Central memory CD8-positive, alpha-beta T cell (primary cell): Measurements from ENCODE around the gene SMCHD1.
"Not testable (repeated sequence)": the region's sequence is repeated elsewhere in the genome, so short reads cannot be mapped to it uniquely, and the experiment has no call there.

Source experiments
- ATAC-seq: fragments of 150-1000 bp; cut with Tn5 transposase; replicated peaks from 2 replicates; pipeline ENCODE4 v1.10.0; 2022; ENCODE audit warnings: mild to moderate bottlenecking, moderate FRiP score, moderate number of reproducible peaks; ENCODE audit not compliant: poor library complexity, severe bottlenecking; ENCODE audit errors: extremely low read depth
- DNase-seq, 2 donors: peaks; one replicate each; pipeline ENCODE4 v3.0.0; 2021; ENCODE audit warnings: low spot score in 2 of 2
- H3K27ac Mint-ChIP-seq: one replicate; pipeline ENCODE4 v1.8.0; 2022; ENCODE audit warnings: low read depth, mild to moderate bottlenecking, moderate library complexity, mixed read lengths
- H3K27me3 Mint-ChIP-seq: one replicate; pipeline ENCODE4 v1.8.0; 2022; ENCODE audit warnings: mixed read lengths
- H3K36me3 Mint-ChIP-seq: one replicate; pipeline ENCODE4 v1.8.0; 2022; ENCODE audit warnings: mild to moderate bottlenecking, moderate library complexity, mixed read lengths; ENCODE audit not compliant: insufficient read depth
- H3K4me1 Mint-ChIP-seq: one replicate; pipeline ENCODE4 v1.8.0; 2022; ENCODE audit warnings: mixed read lengths
- H3K4me3 Mint-ChIP-seq: one replicate; pipeline ENCODE4 v1.8.0; 2022; ENCODE audit warnings: mild to moderate bottlenecking, moderate library complexity, mixed read lengths
- H3K9me3 Mint-ChIP-seq: one replicate; pipeline ENCODE4 v1.8.0; 2022; ENCODE audit warnings: mixed read lengths

SMCHD1 gene

DNA sequence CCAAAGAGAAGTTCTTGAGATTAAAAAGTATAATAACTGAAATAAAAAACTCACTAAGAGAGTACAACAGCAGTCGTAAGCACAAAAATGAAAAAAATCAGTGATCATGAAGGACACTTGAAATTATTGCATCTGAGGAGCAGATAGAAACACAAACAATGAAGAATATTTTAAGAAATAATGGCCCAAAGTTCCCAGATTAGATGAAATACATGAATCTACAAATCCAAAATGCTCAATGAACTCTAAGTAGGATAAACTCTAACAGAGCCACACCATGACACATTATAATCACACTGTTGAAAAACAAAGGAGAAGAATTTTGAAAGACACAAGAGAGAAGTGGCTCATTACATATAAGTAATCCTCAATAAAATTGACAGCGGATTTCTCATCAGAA lies 159.4 kb downstream of the SMCHD1 start:
- Mint-ChIP-seq H3K4me3 (no peak overlapping the region), H3K36me3 (peaks cover 1% of the 10 kb centered on the region), H3K4me1 (no peaks in the 10 kb centered on the region), H3K27ac (no peak overlapping the region), H3K9me3 (peaks cover 25% of the 10 kb centered on the region), H3K27me3 (no peaks in the 10 kb centered on the region)
- no peak for ATAC-seq
- DNase-seq = no peak

DNA sequence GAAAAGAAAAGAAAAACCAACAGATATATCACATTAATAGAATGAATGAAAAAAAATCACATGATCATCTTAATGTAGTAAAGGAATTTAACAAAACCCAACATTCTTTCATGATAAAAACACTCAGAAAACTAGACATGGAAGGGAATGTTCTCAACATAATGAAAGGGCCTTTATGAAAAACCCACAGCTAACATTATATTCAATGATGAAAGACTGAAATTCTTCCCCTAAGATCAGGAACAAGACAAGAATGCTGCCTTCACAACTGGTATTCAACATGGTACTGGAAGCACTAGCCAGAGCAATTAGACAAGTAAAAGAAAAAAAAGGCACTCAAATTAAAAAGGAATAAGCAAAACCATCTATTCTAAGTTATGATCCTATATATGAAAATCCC lies 162.8 kb downstream of the SMCHD1 start:
- Mint-ChIP-seq H3K4me3 (no peak overlapping the region), H3K36me3 (no peaks in the 10 kb centered on the region), H3K4me1 (no peaks in the 10 kb centered on the region), H3K9me3 (peaks cover 9% of the 10 kb centered on the region), H3K27me3 (no peaks in the 10 kb centered on the region), H3K27ac (no peak overlapping the region)
- ATAC-seq (no peak), DNase-seq (no peak)

DNA sequence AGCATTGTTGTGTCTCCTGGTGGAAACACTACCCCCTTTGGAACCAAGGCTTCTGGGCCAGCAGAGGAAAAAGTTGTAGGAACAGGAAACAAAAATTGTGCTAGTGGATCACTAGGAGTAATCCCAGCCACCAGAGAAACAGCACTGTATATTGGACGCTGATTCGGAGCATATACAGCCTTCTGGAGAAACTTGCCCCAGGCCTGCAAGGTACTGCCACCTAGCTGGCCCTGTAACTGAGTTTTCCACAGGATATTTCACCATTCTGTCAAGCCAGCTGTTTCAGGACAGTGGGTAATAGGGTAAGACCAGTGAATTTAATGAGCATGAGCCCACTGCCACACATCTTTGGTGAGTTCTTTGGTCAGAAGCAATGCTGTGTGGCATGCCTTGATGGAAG lies 166.2 kb downstream of the SMCHD1 start:
- no peak for DNase-seq
- Mint-ChIP-seq H3K27me3 (no peaks in the 10 kb centered on the region), H3K27ac (no peak overlapping the region), H3K4me1 (no peaks in the 10 kb centered on the region), H3K36me3 (no peaks in the 10 kb centered on the region), H3K4me3 (no peak overlapping the region), H3K9me3 (peaks cover 4% of the 10 kb centered on the region)
- ATAC-seq = no peak

DNA sequence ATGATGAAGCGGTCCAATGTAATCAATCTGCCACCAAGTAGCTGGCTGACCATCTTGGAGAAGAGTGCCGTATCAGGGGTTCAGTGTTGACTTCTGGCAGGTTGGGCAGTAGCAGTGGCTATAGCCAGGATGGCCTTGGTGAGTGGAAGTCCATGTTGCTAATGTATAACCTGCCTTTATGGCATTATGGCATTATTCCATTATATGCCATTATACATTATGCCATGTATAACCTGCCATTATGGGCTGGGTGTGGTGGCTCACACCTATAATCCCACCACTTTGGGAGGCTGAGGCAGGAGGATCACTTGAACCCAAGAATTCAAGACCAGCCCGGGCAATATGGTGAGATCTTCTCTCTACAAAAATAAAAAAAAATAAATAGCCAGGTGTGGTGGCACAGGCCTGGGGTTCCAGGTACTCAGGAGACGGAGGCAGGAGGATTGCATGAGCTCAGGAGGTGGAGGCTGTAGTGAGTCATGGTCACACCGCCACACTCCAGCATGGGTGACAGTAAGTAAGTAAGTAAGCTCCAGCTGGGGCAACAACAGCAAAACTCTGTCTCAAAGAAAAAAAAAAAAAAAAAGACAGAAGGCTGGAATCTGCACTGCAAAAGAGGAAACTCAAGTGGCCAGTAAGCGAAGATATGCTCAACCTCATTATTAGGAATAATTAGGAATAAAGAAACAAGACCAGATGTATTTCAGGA lies 166.8 kb downstream of the SMCHD1 start:
- DNase-seq (no peak), ATAC-seq (no peak)
- Mint-ChIP-seq H3K4me1 (no peaks in the 10 kb centered on the region), H3K4me3 (no peak overlapping the region), H3K9me3 (peaks cover 4% of the 10 kb centered on the region), H3K27me3 (no peaks in the 10 kb centered on the region), H3K27ac (no peak overlapping the region), H3K36me3 (no peaks in the 10 kb centered on the region)

DNA sequence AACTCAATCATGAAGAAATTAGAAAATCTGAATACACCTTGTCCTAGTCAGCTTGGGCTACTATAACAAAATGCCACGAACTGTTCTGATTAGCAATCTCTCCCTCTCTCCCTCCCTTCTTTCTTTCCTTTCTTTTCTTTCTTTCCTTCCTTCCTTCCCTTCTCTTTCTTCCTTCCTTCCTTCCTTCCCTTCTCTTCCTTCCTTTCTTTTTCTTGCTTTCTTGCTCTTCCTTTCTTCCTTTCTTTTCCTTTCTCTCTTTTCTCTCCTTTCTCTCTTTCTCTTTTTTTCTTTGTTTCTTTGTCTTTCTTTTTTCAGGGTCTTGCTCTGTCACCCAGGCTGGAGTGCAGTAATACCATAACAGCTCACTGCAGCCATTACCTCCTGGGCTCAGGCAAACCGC lies 167.7 kb downstream of the SMCHD1 start:
- Mint-ChIP-seq H3K4me3 (no peak overlapping the region), H3K27ac (no peak overlapping the region), H3K36me3 (no peaks in the 10 kb centered on the region), H3K9me3 (peaks cover 2% of the 10 kb centered on the region), H3K4me1 (no peaks in the 10 kb centered on the region), H3K27me3 (no peaks in the 10 kb centered on the region)
- ATAC-seq (no peak), DNase-seq (no peak)

DNA sequence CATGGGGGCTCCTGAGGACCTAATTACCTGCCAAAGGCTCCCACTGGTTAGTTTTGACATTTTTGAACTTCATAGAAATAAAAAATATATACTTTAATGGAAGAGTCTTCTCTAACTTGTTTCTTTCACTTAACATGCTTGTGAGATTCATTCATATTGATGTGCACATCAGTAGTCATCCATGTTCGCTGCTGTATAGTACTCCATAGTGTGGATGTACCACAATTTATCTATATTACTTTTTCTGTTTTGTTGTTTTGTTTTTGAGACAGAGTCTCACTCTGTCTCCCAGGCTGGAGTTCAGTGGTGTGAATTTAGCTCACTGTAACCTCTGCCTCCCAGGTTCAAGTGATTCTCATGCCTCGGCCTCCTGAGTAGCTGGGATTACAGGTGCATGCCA lies 168.4 kb downstream of the SMCHD1 start:
- Mint-ChIP-seq H3K27ac (no peak overlapping the region), H3K9me3 (no peaks in the 10 kb centered on the region), H3K4me3 (no peak overlapping the region), H3K36me3 (no peaks in the 10 kb centered on the region), H3K4me1 (no peaks in the 10 kb centered on the region), H3K27me3 (no peaks in the 10 kb centered on the region)
- DNase-seq = no peak
- no peak for ATAC-seq

DNA sequence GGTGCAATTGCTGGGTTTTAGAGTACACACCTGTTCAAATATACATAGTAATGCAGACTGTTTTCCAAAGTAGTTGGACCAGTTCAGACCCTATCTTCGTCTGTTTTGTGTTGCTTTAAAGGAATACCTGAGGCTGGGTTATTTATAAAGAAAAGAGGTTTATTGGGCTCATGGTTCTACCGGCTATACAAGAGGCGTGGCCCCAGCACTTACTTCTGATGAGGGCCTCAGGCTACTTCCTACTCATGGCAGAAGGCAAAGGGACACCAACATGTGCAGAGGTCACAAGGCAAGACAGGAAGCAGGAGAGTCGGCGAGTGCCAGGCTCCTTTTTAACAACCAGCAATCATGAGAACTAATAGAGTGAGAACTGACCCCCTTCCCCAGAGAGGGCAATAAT lies 169.3 kb downstream of the SMCHD1 start:
- H3K27me3 Mint-ChIP-seq = no peaks in the 10 kb centered on the region
- DNase-seq (no peak), ATAC-seq (no peak)
- H3K27ac Mint-ChIP-seq = no peak overlapping the region
- no peaks in the 10 kb centered on the region for H3K4me1 Mint-ChIP-seq
- H3K36me3 Mint-ChIP-seq = no peaks in the 10 kb centered on the region
- H3K4me3 Mint-ChIP-seq = no peak overlapping the region
- H3K9me3 Mint-ChIP-seq = no peaks in the 10 kb centered on the region

DNA sequence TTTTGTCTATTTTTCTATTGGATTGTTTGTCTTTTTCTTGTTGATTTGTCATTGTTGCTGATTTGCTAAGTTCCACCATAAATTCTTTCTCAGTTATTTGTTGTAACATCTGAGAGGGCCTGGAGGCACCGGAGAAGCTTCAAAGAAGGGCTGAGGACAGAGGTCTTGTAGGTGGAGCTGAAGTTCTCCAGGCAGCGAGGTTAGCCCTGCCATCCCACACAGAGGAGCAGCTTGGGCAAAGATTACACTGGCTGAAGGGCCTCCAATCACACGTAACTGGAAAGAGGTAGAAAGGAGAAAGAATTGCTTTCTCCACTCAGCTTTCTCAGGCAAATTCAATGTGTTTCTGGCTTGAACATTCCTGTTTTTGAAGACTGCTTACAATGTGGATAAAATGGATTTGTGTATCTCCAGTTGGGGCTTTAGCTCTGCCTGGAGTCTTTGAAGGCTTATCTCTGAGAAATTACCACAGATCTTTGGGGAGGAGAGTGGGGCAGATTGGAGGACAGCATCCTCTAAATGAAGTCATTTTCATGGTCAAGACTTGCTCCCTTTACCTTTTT lies 170.2 kb downstream of the SMCHD1 start:
- no peak for DNase-seq
- H3K27ac Mint-ChIP-seq = no peak overlapping the region
- H3K4me3 Mint-ChIP-seq = no peak overlapping the region
- no peaks in the 10 kb centered on the region for H3K9me3 Mint-ChIP-seq
- H3K27me3 Mint-ChIP-seq = peaks cover 4% of the 10 kb centered on the region
- H3K36me3 Mint-ChIP-seq = no peaks in the 10 kb centered on the region
- no peaks in the 10 kb centered on the region for H3K4me1 Mint-ChIP-seq
- no peak for ATAC-seq

DNA sequence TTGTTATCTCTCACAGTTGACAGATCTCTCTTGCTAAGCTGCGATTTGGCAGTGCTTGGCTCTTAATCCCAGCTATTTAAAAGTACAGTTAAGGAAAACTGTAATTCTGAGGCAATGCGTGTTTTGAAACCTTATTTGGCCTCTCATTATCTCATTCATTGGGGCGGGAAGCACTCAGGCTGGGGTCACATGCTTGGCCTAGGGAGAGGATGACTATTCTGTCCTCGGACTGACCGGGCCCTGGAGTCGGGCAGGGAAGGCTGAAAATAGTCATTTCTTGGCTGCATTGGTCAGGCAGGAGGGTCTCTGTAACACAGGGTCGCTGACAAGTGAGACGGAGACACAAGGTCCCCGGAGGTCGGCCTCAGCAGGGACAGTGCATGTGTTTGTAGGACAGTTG lies 171.1 kb downstream of the SMCHD1 start:
- no peak for ATAC-seq
- Mint-ChIP-seq H3K27me3 (peaks cover 13% of the 10 kb centered on the region), H3K4me3 (no peak overlapping the region), H3K4me1 (no peaks in the 10 kb centered on the region), H3K36me3 (no peaks in the 10 kb centered on the region), H3K27ac (no peak overlapping the region), H3K9me3 (no peaks in the 10 kb centered on the region)
- no peak for DNase-seq

DNA sequence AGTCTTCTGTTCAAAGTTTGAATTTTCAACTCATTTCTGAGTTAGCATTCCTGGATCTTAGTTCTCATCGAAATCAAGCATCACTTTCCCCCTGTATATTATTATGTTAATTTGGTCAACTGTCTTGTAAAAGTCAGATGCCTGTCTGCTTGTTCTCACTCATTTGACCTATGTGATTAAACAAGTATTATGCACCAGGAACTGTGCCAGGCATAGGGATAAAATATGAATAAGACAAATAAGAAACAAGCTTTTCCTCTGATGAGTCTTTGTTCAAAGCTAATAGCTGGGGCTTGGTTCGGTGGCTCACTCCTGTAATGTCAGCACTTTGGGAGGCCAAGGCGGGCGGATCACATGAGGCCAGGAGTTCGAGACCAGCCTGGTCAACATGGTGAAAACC lies 171.5 kb downstream of the SMCHD1 start:
- Mint-ChIP-seq H3K9me3 (no peaks in the 10 kb centered on the region), H3K4me3 (no peak overlapping the region), H3K36me3 (no peaks in the 10 kb centered on the region), H3K27me3 (peaks cover 15% of the 10 kb centered on the region), H3K27ac (no peak overlapping the region), H3K4me1 (no peaks in the 10 kb centered on the region)
- no peak for ATAC-seq
- DNase-seq = no peak

DNA sequence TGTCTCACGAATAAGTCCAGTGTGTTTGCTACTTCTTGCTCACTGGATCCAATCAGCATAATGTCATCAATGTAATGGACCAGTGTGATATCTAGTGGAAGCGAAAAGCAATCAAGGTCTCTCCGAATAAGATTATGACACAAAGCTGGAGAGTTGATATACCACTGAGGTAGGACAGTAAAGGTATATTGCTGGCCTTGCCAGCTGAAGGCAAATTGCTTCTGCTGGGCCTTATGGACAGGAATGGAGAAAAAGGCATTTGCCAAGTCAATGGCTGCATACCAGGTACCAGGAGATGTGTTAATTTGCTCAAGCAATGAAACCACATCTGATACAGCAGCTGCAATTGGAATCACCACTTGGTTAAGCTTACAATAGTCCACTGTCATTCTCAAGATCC lies 180.6 kb downstream of the SMCHD1 start:
- peaks cover 22% of the 10 kb centered on the region for H3K27me3 Mint-ChIP-seq
- not testable (repeated sequence) for ATAC-seq, H3K4me1 Mint-ChIP-seq, DNase-seq, H3K4me3 Mint-ChIP-seq, H3K36me3 Mint-ChIP-seq, H3K27ac Mint-ChIP-seq, H3K9me3 Mint-ChIP-seq

DNA sequence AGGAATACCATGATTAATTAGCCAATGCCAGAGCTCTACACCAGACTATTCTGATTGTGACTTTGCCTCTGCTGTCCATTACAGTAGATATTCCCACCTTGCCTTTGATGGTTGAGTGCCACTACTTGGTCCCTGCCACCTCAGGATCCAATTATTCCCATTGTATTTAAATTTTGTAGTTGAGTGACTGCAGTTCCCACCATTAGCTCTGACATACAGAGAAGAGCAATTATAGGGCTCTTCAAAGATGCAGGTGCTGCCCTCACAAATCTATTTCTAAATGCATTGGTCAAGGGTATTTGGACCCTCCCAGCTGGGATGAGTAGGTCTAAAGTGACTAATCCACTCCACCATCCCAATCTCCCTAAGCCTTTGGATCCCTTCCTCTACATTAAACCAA lies 181.8 kb downstream of the SMCHD1 start:
- not testable (repeated sequence) for ATAC-seq, H3K9me3 Mint-ChIP-seq, H3K27ac Mint-ChIP-seq, H3K4me1 Mint-ChIP-seq, H3K36me3 Mint-ChIP-seq, DNase-seq, H3K4me3 Mint-ChIP-seq
- H3K27me3 Mint-ChIP-seq = peaks cover 15% of the 10 kb centered on the region

DNA sequence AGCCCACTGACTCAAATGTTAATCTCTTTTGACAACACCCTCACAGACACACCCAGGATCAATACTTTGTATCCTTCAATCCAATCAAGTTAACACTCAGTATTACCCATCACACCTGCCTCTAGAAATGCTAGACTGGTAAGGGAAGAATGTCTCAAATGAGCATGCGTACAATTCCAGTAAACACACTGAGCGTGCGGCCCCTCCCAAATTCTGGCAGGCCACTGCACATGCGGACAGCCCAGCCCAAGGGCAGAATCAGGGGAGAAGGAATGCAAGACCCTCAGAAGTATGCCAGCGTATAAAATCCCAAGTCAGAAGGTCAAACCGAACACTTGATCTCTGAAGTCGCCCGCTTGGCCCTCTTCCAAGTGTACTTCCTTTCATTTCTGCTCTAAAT lies 183.7 kb downstream of the SMCHD1 start:
- Mint-ChIP-seq H3K4me1 (no peaks in the 10 kb centered on the region), H3K27me3 (peaks cover 22% of the 10 kb centered on the region), H3K27ac (no peak overlapping the region)

More for the DNA sequence above, 183.7 kb downstream of the SMCHD1 start:
- ATAC-seq (no peak), DNase-seq (peak in 1 of 2 donors; percentile 5)
- Mint-ChIP-seq H3K4me3 (no peak overlapping the region), H3K36me3 (no peaks in the 10 kb centered on the region), H3K9me3 (peaks cover 6% of the 10 kb centered on the region)
